Subcutaneous adipose tissue (tissue), 4 donors: Measurements from ENCODE around the gene FSIP1. TPM values are rescaled to one million over a fixed set of nuclear protein-coding genes. Genes with fewer than 3 reads are reported as not detected.

Experiments
- total RNA-seq, 4 donors: library from RNA; depleted of rRNA; stranded (reverse); fragments of >200 nt; gene quantifications; one replicate each; pipeline ENCODE4 v1.1.0, GENCODE V29; 2016
- TF ChIP-seq, protein P1 (sequence below): fragments of 450-650 bp; IDR thresholded peaks from one replicate; pipeline ENCODE4 v1.5.1; 2016; ENCODE audit warnings: low read depth, mild to moderate bottlenecking, control low read depth, antibody characterized with exemption, moderate library complexity

Gene FSIP1
- total RNA-seq, 4 donors from 2014 or later, result 0.16 to 1.0 (median 0.44) TPM; not detected in 1

DNA sequence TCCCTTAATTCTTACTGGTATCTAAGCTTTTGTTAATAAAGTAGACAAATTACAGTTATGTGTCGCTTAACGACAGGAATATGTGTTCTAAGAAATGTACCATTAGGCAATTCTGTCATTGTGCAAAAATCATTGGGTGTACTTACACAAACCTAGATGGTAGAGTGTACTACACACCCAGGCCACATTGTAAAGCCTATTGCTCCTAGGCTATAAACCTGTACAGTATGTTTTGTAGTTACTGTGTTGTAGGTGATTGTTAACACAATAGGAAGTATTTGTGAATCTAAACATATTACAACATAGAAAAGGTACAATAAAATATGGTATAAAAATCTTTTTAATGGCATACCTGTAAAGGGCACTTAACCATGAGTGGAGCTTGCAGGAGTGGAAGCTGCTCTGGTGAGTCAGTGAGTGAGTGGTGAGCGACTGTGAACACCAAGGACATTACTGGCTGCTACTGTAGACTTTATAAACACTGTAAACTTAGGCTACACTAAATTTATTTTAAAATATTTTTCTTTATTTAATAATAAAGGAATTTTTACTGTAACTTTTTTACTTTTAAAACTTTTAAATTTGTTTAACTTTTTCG lies 47.4 kb downstream of the FSIP1 start:
- TF ChIP-seq, protein P1, sequence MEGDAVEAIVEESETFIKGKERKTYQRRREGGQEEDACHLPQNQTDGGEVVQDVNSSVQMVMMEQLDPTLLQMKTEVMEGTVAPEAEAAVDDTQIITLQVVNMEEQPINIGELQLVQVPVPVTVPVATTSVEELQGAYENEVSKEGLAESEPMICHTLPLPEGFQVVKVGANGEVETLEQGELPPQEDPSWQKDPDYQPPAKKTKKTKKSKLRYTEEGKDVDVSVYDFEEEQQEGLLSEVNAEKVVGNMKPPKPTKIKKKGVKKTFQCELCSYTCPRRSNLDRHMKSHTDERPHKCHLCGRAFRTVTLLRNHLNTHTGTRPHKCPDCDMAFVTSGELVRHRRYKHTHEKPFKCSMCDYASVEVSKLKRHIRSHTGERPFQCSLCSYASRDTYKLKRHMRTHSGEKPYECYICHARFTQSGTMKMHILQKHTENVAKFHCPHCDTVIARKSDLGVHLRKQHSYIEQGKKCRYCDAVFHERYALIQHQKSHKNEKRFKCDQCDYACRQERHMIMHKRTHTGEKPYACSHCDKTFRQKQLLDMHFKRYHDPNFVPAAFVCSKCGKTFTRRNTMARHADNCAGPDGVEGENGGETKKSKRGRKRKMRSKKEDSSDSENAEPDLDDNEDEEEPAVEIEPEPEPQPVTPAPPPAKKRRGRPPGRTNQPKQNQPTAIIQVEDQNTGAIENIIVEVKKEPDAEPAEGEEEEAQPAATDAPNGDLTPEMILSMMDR, result no peak

DNA sequence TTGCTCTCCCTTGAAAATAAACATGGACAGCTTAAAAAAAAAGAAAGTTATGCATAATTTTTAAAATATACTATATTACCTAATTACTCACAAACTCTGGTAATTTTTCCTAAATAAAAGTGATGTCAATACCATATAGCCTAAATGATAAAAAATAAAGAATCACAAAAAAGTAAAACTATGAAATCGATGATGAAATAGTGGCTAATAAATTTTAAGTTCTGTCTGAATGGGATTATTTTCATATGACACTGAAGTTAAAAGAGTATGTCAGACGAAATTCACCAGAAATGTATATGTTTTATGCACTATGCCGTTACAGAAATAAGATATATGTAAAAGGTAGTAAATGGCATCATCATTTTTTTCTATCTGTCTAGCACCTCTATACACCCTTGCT lies 51.4 kb downstream of the FSIP1 start:
- TF ChIP-seq, protein P1, result no peak

DNA sequence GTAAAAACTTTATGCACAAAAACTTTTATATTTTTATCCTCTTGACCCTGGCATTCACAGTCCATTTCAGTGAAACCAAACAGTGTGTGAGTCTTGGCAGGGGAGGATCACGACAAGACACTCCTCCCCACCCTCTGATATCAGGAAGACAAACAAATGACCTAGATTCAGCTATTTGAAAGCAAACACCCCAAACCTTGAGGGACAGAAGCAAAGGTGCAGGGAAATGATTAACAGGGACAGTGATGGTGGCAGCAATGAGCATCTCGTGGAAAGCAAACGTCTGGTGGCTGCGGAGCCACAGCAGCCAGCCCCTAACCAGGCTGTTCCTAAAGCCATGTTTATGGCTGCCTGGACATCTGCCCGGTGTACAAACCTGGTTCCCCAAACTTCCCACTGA lies 52.1 kb downstream of the FSIP1 start:
- TF ChIP-seq, protein P1, result no peak

DNA sequence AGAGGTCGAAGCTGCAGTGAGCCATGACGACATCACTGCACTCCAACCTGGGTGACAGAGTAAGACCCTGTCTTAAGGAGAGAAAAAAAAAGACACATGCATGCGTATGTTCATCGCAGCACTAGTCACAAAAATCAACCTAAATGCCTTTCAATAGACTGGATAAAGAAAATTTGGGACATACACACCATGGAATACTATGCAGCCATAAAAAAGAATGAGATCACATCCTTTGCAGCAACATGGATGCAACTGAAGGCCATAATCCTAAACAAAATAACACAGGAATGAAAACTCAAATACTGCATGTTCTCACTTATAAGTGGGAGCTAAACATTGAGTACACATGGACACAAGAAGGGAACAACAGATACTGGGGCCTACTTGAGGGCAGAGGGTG lies 53.1 kb downstream of the FSIP1 start:
- TF ChIP-seq, protein P1, result no peak

DNA sequence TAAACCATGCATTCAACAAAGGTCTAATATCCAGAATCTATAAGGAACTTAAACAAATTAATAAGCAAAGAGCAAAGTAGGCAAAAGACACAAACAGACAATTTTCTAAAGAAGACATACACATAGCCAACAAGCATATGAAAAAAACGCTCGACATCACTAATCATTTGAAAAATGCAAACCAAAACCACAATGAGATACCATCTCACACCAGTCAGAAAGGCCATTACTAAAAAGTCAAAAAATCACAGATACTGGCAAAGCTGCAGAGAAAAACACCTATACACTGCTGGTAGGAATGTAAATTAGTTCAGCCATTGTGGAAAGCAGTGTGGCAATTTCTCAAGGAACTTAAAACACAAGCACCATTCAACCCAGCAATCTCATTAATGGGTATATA lies 53.8 kb downstream of the FSIP1 start:
- TF ChIP-seq, protein P1, result no peak

DNA sequence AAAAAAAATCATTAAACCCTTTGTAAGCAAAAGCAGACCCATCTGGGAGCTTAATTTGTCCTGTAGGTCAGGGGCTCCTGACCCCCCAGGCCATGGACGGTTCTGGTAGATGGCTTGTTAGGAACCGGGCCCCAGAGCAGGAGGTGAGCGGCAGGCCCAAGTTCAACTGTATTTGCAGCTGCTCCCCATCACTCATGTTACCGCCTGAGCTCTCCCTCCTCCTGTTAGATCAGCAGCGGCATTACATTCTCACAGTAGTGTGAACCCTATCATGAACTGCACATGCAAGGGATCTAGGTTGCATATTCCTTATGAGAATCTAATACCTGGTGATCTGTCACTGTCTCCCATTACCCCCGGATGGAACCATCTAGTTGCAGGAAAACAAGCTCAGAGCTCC lies 60.7 kb downstream of the FSIP1 start:
- TF ChIP-seq, protein P1, result no peak

DNA sequence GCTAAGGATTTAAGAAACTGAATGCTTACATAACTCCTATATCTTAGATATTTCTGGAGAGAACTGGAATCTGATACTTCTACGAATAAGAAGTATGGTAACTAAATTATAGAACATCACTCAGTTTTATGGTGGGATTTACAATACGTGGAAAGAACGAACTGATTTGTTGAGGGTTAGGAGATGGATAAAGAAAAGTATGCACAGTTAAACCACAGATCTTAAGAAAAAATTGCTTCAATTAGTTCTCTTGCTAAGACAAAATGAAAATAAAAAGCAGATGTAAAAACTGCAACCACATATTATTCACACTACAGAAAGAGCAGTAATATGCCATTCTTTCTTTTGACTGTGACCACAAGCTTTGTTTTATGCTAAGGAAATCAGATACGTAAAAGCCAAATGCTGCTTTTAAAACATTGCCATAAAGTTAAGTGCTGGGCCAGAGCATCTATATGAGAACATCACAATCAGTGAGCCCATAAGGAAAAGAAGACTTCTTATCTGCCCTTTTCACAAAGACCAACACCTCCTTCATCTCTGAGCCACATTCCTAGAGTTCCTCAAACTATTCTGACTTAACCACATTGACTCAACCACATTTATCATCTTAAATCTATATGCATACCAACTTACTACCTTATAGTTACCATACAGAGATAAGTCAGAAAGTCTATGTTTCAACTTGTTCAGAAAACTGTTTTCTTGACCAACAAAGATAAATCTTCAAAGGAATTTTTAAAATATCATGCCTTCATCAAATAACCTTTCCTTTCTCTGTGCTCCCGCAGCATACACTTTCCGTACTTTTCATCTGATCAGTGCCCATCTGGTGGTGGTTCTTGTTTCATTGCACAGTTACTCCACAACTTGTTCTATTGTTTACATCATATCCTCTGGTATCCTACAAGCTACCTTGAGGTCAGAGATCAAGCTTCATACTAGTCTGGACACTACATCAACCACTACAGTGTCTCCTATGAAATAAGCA lies 61.7 kb downstream of the FSIP1 start:
- TF ChIP-seq, protein P1, result no peak
